HEK293 (cell line): ENCODE data around the gene DNAH1.

ENCODE experiments used
- GFI1B ChIP-seq: fragments of 450-650 bp; formaldehyde crosslinking; IDR thresholded peaks from 2 replicates; pipeline ENCODE4 v1.5.1; 2016; ENCODE audit warnings: missing biosample characterization, missing genetic modification characterization
- HOXA7 ChIP-seq: sonication (generic); formaldehyde crosslinking; IDR thresholded peaks from 2 replicates; pipeline ENCODE4 v1.8.1; 2022; ENCODE audit warnings: missing genetic modification reagents, borderline replicate concordance
- OSR2 ChIP-seq: fragments of 450-650 bp; formaldehyde crosslinking; IDR thresholded peaks from 2 replicates; pipeline ENCODE4 v1.5.1; 2016; ENCODE audit warnings: missing biosample characterization, missing genetic modification characterization
- ZBTB21 ChIP-seq: fragments of 450-650 bp; formaldehyde crosslinking; IDR thresholded peaks from 2 replicates; pipeline ENCODE4 v1.5.1; 2017; ENCODE audit warnings: missing biosample characterization, missing genetic modification characterization
- ZBTB48 ChIP-seq: fragments of 450-650 bp; formaldehyde crosslinking; IDR thresholded peaks from 2 replicates; pipeline ENCODE4 v1.5.1; 2016; ENCODE audit warnings: missing biosample characterization, missing genetic modification characterization
- ZIC2 ChIP-seq: fragments of 450-650 bp; formaldehyde crosslinking; IDR thresholded peaks from 2 replicates; pipeline ENCODE4 v1.5.1; 2016; ENCODE audit warnings: missing biosample characterization, missing genetic modification characterization
- ZNF10 ChIP-seq: fragments of 450-650 bp; formaldehyde crosslinking; IDR thresholded peaks from 2 replicates; pipeline ENCODE4 v1.5.1; 2017; ENCODE audit warnings: missing biosample characterization, missing genetic modification characterization
- ZNF132 ChIP-seq: fragments of 450-650 bp; formaldehyde crosslinking; IDR thresholded peaks from 2 replicates; pipeline ENCODE4 v1.5.1; 2017; ENCODE audit warnings: missing biosample characterization, missing genetic modification characterization, borderline replicate concordance
- ZNF138 ChIP-seq: fragments of 450-650 bp; formaldehyde crosslinking; IDR thresholded peaks from 2 replicates; pipeline ENCODE4 v1.5.1; 2016; ENCODE audit warnings: missing biosample characterization, missing genetic modification characterization, borderline replicate concordance
- ZNF184 ChIP-seq: fragments of 450-650 bp; IDR thresholded peaks from 2 replicates; pipeline ENCODE4 v1.5.1; 2018; ENCODE audit warnings: missing biosample characterization, mild to moderate bottlenecking, missing genetic modification characterization
- ZNF202 ChIP-seq: fragments of 450-650 bp; formaldehyde crosslinking; IDR thresholded peaks from 2 replicates; pipeline ENCODE4 v1.5.1; 2016; ENCODE audit warnings: missing biosample characterization, missing genetic modification characterization, borderline replicate concordance
- ZNF324 ChIP-seq: fragments of 450-650 bp; formaldehyde crosslinking; IDR thresholded peaks from 2 replicates; pipeline ENCODE4 v1.5.1; 2016; ENCODE audit warnings: missing biosample characterization, missing genetic modification characterization
- ZNF548 ChIP-seq: fragments of 450-650 bp; formaldehyde crosslinking; IDR thresholded peaks from 2 replicates; pipeline ENCODE4 v1.5.1; 2016; ENCODE audit warnings: missing biosample characterization, missing genetic modification characterization
- ZNF549 ChIP-seq: fragments of 450-650 bp; IDR thresholded peaks from 2 replicates; pipeline ENCODE4 v1.5.1; 2018; ENCODE audit warnings: missing biosample characterization, missing genetic modification characterization, mild to moderate bottlenecking, inconsistent platforms, moderate library complexity
- ZNF776 ChIP-seq: fragments of 450-650 bp; formaldehyde crosslinking; IDR thresholded peaks from 2 replicates; pipeline ENCODE4 v1.5.0; 2017; ENCODE audit warnings: missing biosample characterization, missing genetic modification characterization, borderline replicate concordance
- ZNF791 ChIP-seq: fragments of 450-650 bp; formaldehyde crosslinking; IDR thresholded peaks from 2 replicates; pipeline ENCODE4 v1.5.1; 2016; ENCODE audit warnings: missing biosample characterization, missing genetic modification characterization
- ZSCAN16 ChIP-seq: fragments of 450-650 bp; formaldehyde crosslinking; IDR thresholded peaks from 2 replicates; pipeline ENCODE4 v1.5.1; 2016; ENCODE audit warnings: missing biosample characterization, missing genetic modification characterization
- TF ChIP-seq, protein P1 (sequence below): fragments of 450-650 bp; formaldehyde crosslinking; IDR thresholded peaks from 2 replicates; pipeline ENCODE4 v1.5.1; 2016; ENCODE audit warnings: missing biosample characterization, missing genetic modification characterization
- TF ChIP-seq, protein P2 (sequence below): fragments of 450-650 bp; formaldehyde crosslinking; IDR thresholded peaks from 2 replicates; pipeline ENCODE4 v1.5.1; 2016; ENCODE audit warnings: missing biosample characterization, missing genetic modification characterization
- TF ChIP-seq, protein P3 (sequence below): fragments of 450-650 bp; formaldehyde crosslinking; IDR thresholded peaks from 2 replicates; pipeline ENCODE4 v1.5.1; 2016; ENCODE audit warnings: missing biosample characterization, missing genetic modification characterization, low read depth
- TF ChIP-seq, protein P4 (sequence below): fragments of 450-650 bp; formaldehyde crosslinking; IDR thresholded peaks from 2 replicates; pipeline ENCODE4 v1.5.1; 2016; ENCODE audit warnings: missing biosample characterization, missing genetic modification characterization
- TF ChIP-seq, protein P5 (sequence below): fragments of 450-650 bp; formaldehyde crosslinking; IDR thresholded peaks from 2 replicates; pipeline ENCODE4 v1.5.1; 2016; ENCODE audit warnings: missing biosample characterization, missing genetic modification characterization
- TF ChIP-seq, protein P6 (sequence below): fragments of 450-650 bp; formaldehyde crosslinking; IDR thresholded peaks from 2 replicates; pipeline ENCODE4 v1.5.1; 2016; ENCODE audit warnings: missing biosample characterization, missing genetic modification characterization
- TF ChIP-seq, protein P7 (sequence below): fragments of 450-650 bp; formaldehyde crosslinking; IDR thresholded peaks from 2 replicates; pipeline ENCODE4 v1.5.1; 2017; ENCODE audit warnings: missing biosample characterization, missing genetic modification characterization
- TF ChIP-seq, protein P8 (sequence below): fragments of 450-650 bp; formaldehyde crosslinking; IDR thresholded peaks from 2 replicates; pipeline ENCODE4 v1.5.1; 2016; ENCODE audit warnings: missing biosample characterization, missing genetic modification characterization

Gene DNAH1

DNA sequence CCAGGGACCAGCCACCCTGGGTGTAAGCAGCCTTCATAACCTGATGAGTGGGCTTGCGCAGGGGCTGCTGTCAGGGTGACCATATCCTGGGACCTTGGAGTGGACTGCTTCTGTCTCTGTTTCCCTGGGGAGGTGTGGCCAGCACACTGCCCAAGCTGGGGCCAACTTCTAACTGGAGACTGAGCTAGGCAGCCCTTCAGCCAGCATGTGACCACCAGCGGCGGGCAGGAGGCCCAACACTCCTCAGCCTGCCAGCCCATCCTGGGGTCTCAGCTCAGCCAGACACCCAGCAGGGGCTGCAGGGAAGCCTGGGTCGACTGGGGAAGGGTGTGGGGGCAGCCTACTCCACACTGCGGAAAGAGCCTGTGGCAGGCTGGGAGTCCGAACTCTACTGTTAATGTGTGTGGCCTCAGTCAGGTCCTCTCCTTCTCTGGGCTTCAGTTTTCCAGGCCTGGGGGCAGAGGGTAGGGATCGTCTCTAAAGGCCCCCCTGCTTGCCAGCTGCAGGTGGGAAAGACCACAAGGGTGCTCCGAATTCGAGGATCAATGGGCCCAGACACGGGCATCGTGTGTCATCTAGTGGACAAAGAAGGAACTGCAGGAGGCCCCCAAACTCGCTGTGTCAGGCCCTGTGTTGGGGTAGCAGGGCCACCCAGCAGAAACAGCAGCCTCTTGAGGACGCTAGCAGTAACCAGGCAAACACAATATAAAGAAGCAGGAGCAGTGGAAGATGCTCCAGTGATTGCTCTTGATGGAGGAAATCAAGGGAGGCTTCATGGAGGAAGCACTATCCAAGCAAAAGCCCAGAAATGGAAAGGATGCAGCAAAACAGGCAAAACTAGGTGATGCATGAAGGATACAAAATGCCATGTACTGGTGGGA is 130.8 kb downstream of the DNAH1 start (continued):
- TF ChIP-seq ZBTB21 (no peak), GFI1B (tag by site-specific recombination) (no peak), ZNF202 (no peak), ZNF776 (no peak), OSR2 (tag by site-specific recombination) (no peak), ZNF132 (no peak), ZNF184 (no peak), ZIC2 (tag by site-specific recombination) (peak; percentile 44), ZNF549 (tag by site-specific recombination) (no peak), ZNF138 (no peak), ZNF324 (no peak), ZNF10 (tag by site-specific recombination) (no peak), ZSCAN16 (tag by site-specific recombination) (no peak), ZNF791 (tag by site-specific recombination) (no peak), HOXA7 (CRISPR knock-in tag) (no peak), ZBTB48 (tag by site-specific recombination) (peak; percentile 83), ZNF548 (tag by site-specific recombination) (no peak)
- TF ChIP-seq, protein P1, sequence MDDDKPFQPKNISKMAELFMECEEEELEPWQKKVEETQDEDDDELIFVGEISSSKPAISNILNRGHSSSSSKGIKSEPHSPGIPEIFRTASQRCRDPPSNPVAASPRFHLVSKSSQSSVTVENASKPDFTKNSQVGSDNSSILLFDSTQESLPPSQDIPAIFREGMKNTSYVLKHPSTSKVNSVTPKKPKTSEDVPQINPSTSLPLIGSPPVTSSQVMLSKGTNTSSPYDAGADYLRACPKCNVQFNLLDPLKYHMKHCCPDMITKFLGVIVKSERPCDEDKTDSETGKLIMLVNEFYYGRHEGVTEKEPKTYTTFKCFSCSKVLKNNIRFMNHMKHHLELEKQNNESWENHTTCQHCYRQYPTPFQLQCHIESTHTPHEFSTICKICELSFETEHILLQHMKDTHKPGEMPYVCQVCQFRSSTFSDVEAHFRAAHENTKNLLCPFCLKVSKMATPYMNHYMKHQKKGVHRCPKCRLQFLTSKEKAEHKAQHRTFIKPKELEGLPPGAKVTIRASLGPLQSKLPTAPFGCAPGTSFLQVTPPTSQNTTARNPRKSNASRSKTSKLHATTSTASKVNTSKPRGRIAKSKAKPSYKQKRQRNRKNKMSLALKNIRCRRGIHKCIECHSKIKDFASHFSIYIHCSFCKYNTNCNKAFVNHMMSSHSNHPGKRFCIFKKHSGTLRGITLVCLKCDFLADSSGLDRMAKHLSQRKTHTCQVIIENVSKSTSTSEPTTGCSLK (tag by site-specific recombination): no peak
- TF ChIP-seq, protein P2, sequence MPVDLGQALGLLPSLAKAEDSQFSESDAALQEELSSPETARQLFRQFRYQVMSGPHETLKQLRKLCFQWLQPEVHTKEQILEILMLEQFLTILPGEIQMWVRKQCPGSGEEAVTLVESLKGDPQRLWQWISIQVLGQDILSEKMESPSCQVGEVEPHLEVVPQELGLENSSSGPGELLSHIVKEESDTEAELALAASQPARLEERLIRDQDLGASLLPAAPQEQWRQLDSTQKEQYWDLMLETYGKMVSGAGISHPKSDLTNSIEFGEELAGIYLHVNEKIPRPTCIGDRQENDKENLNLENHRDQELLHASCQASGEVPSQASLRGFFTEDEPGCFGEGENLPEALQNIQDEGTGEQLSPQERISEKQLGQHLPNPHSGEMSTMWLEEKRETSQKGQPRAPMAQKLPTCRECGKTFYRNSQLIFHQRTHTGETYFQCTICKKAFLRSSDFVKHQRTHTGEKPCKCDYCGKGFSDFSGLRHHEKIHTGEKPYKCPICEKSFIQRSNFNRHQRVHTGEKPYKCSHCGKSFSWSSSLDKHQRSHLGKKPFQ (tag by site-specific recombination): no peak
- TF ChIP-seq, protein P3, sequence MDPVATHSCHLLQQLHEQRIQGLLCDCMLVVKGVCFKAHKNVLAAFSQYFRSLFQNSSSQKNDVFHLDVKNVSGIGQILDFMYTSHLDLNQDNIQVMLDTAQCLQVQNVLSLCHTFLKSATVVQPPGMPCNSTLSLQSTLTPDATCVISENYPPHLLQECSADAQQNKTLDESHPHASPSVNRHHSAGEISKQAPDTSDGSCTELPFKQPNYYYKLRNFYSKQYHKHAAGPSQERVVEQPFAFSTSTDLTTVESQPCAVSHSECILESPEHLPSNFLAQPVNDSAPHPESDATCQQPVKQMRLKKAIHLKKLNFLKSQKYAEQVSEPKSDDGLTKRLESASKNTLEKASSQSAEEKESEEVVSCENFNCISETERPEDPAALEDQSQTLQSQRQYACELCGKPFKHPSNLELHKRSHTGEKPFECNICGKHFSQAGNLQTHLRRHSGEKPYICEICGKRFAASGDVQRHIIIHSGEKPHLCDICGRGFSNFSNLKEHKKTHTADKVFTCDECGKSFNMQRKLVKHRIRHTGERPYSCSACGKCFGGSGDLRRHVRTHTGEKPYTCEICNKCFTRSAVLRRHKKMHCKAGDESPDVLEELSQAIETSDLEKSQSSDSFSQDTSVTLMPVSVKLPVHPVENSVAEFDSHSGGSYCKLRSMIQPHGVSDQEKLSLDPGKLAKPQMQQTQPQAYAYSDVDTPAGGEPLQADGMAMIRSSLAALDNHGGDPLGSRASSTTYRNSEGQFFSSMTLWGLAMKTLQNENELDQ: no peak
- TF ChIP-seq, protein P4, sequence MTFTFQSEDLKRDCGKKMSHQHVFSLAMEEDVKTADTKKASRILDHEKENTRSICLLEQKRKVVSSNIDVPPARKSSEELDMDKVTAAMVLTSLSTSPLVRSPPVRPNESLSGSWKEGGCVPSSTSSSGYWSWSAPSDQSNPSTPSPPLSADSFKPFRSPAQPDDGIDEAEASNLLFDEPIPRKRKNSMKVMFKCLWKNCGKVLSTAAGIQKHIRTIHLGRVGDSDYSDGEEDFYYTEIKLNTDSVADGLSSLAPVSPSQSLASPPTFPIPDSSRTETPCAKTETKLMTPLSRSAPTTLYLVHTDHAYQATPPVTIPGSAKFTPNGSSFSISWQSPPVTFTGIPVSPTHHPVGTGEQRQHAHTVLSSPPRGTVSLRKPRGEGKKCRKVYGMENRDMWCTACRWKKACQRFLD (tag by site-specific recombination): no peak
- TF ChIP-seq, protein P5, sequence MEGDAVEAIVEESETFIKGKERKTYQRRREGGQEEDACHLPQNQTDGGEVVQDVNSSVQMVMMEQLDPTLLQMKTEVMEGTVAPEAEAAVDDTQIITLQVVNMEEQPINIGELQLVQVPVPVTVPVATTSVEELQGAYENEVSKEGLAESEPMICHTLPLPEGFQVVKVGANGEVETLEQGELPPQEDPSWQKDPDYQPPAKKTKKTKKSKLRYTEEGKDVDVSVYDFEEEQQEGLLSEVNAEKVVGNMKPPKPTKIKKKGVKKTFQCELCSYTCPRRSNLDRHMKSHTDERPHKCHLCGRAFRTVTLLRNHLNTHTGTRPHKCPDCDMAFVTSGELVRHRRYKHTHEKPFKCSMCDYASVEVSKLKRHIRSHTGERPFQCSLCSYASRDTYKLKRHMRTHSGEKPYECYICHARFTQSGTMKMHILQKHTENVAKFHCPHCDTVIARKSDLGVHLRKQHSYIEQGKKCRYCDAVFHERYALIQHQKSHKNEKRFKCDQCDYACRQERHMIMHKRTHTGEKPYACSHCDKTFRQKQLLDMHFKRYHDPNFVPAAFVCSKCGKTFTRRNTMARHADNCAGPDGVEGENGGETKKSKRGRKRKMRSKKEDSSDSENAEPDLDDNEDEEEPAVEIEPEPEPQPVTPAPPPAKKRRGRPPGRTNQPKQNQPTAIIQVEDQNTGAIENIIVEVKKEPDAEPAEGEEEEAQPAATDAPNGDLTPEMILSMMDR (tag by site-specific recombination): peak; percentile 75
- TF ChIP-seq, protein P6, sequence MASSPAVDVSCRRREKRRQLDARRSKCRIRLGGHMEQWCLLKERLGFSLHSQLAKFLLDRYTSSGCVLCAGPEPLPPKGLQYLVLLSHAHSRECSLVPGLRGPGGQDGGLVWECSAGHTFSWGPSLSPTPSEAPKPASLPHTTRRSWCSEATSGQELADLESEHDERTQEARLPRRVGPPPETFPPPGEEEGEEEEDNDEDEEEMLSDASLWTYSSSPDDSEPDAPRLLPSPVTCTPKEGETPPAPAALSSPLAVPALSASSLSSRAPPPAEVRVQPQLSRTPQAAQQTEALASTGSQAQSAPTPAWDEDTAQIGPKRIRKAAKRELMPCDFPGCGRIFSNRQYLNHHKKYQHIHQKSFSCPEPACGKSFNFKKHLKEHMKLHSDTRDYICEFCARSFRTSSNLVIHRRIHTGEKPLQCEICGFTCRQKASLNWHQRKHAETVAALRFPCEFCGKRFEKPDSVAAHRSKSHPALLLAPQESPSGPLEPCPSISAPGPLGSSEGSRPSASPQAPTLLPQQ (tag by site-specific recombination): 0 out of 2 replicates have a peak, but pooled peaks have one; percentile 27
- TF ChIP-seq, protein P7, sequence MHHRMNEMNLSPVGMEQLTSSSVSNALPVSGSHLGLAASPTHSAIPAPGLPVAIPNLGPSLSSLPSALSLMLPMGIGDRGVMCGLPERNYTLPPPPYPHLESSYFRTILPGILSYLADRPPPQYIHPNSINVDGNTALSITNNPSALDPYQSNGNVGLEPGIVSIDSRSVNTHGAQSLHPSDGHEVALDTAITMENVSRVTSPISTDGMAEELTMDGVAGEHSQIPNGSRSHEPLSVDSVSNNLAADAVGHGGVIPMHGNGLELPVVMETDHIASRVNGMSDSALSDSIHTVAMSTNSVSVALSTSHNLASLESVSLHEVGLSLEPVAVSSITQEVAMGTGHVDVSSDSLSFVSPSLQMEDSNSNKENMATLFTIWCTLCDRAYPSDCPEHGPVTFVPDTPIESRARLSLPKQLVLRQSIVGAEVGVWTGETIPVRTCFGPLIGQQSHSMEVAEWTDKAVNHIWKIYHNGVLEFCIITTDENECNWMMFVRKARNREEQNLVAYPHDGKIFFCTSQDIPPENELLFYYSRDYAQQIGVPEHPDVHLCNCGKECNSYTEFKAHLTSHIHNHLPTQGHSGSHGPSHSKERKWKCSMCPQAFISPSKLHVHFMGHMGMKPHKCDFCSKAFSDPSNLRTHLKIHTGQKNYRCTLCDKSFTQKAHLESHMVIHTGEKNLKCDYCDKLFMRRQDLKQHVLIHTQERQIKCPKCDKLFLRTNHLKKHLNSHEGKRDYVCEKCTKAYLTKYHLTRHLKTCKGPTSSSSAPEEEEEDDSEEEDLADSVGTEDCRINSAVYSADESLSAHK (tag by site-specific recombination): no peak
- TF ChIP-seq, protein P8, sequence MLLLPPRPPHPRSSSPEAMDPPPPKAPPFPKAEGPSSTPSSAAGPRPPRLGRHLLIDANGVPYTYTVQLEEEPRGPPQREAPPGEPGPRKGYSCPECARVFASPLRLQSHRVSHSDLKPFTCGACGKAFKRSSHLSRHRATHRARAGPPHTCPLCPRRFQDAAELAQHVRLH (tag by site-specific recombination): no peak
